GM12892 (cell line): ENCODE results near the gene KRT82.

Experiments used
- POLR2A ChIP-seq: IDR thresholded peaks from 2 replicates; pipeline ENCODE4 v1.6.1; 2011; ENCODE audit warnings: low read depth, low read length, control low read depth
- POLR2AphosphoS5 ChIP-seq: IDR thresholded peaks from 2 replicates; pipeline ENCODE4 v1.6.1; 2011; ENCODE audit warnings: low read depth, low read length, control low read depth
- TAF1 ChIP-seq: IDR thresholded peaks from 2 replicates; pipeline ENCODE4 v1.6.1; 2011; ENCODE audit warnings: low read depth, mild to moderate bottlenecking, control low read depth, low read length, borderline replicate concordance

DNA sequence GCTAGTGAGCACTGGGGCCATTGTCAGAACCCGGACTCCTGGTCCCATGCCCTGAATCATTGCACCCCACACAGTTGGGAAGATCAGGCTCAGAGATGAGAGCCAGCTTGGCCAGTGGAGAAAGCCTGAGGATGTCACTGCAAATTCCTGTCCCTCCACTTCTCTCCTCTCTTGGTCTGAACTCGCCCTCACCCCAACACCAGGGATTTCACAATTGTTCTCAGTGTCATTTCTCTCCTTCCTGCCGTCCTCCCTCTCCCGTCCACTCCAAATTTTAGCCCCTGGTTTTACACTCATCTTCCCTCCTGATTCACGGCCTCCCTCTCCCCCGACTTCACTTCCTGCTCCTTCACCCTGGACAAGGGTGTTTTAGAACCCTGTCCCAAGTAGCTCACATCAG lies 16.9 kb upstream of the KRT82 start:
- TF ChIP-seq POLR2AphosphoS5 (no peak), POLR2A (no peak), TAF1 (no peak)
